Measurements from ENCODE around the gene NGFR.

NGFR gene

GRCh38 chr17:49518346-49519078, 23.4 kb downstream of the NGFR start:
- no peak for DNase-seq (ENCODE audit: low read depth)
- TF ChIP-seq CTCF (IDR thresholded peaks at IDR 0.05; ENCODE audit: low read depth, low read length, missing control alignments): no peak
- in situ Hi-C loops (cut with HindIII; ENCODE audit: low sequenced_read_pairs): loop anchor here (25.0 kb wide), 1 partner anchor 469 kb away; the partner anchor contains the start of gene DLX3
- no peak overlapping the region for H3K4me3 ChIP-seq (ENCODE audit: low read depth, low read length)

GRCh38 chr17:49519781-49520180, 24.7 kb downstream of the NGFR start:
- no peak for TF ChIP-seq CTCF (IDR thresholded peaks at IDR 0.05; ENCODE audit: low read depth, low read length, missing control alignments)
- H3K4me3 ChIP-seq (ENCODE audit: low read depth, low read length): no peak overlapping the region
- no peak for DNase-seq (ENCODE audit: low read depth)
- in situ Hi-C loops (cut with HindIII; ENCODE audit: low sequenced_read_pairs): loop anchor here (25.0 kb wide), 1 partner anchor 468 kb away; the partner anchor contains the start of gene DLX3

GRCh38 chr17:49520386-49521087, 25.4 kb downstream of the NGFR start:
- no peak for TF ChIP-seq CTCF (IDR thresholded peaks at IDR 0.05; ENCODE audit: low read depth, low read length, missing control alignments)
- in situ Hi-C loops (cut with HindIII; ENCODE audit: low sequenced_read_pairs): loop anchor here (25.0 kb wide), 1 partner anchor 467 kb away; the partner anchor contains the start of gene DLX3
- DNase-seq (ENCODE audit: low read depth): no peak
- no peak overlapping the region for H3K4me3 ChIP-seq (ENCODE audit: low read depth, low read length)

GRCh38 chr17:49521088-49521450, 26.0 kb downstream of the NGFR start:
- TF ChIP-seq CTCF (IDR thresholded peaks at IDR 0.05; ENCODE audit: low read depth, low read length, missing control alignments): no peak
- in situ Hi-C loops (cut with HindIII; ENCODE audit: low sequenced_read_pairs): loop anchor here (25.0 kb wide), 1 partner anchor 466 kb away; the partner anchor contains the start of gene DLX3

GRCh38 chr17:49521471-49522356, 26.6 kb downstream of the NGFR start:
- no peak overlapping the region for H3K4me3 ChIP-seq (ENCODE audit: low read depth, low read length)
- no peak for TF ChIP-seq CTCF (IDR thresholded peaks at IDR 0.05; ENCODE audit: low read depth, low read length, missing control alignments)
- DNase-seq (ENCODE audit: low read depth): no peak
- in situ Hi-C loops (cut with HindIII; ENCODE audit: low sequenced_read_pairs): loop anchor here (25.0 kb wide), 1 partner anchor 466 kb away; the partner anchor contains the start of gene DLX3

More at GRCh38 chr17:49521088-49521450, 26.0 kb downstream of the NGFR start:
- no peak overlapping the region for H3K4me3 ChIP-seq (ENCODE audit: low read depth, low read length)
- no peak for DNase-seq (ENCODE audit: low read depth)
